IPS-20b (cell line): ENCODE data around the gene NMT1.

Experiments
- H3K27ac ChIP-seq: one replicate; pipeline ENCODE4 v1.5.1; 2013; ENCODE audit warnings: low read length
- H3K27me3 ChIP-seq: 2 replicates; pipeline ENCODE4 v1.6.1; 2013; ENCODE audit warnings: mild to moderate bottlenecking, low read length, inconsistent platforms; ENCODE audit not compliant: insufficient read depth
- H3K36me3 ChIP-seq: 2 replicates; pipeline ENCODE4 v1.6.1; 2013; ENCODE audit warnings: low read depth, mild to moderate bottlenecking, inconsistent platforms, low read length, moderate library complexity; ENCODE audit not compliant: insufficient read depth
- H3K4me1 ChIP-seq: 2 replicates; pipeline ENCODE4 v1.6.1; 2013; ENCODE audit warnings: mild to moderate bottlenecking, control low read depth, inconsistent platforms, low read length, moderate library complexity; ENCODE audit not compliant: insufficient read depth
- H3K4me3 ChIP-seq: 2 replicates; pipeline ENCODE4 v1.5.1; 2013; ENCODE audit warnings: mild to moderate bottlenecking, low read length, inconsistent platforms
- H3K9ac ChIP-seq: 2 replicates; pipeline ENCODE4 v1.6.1; 2013; ENCODE audit warnings: low read depth, mild to moderate bottlenecking, inconsistent platforms, low read length, moderate library complexity
- H3K9me3 ChIP-seq: 2 replicates; pipeline ENCODE4 v1.6.1; 2013; ENCODE audit warnings: mild to moderate bottlenecking, low read depth, low read length, inconsistent platforms; ENCODE audit not compliant: insufficient read depth

Gene NMT1

DNA sequence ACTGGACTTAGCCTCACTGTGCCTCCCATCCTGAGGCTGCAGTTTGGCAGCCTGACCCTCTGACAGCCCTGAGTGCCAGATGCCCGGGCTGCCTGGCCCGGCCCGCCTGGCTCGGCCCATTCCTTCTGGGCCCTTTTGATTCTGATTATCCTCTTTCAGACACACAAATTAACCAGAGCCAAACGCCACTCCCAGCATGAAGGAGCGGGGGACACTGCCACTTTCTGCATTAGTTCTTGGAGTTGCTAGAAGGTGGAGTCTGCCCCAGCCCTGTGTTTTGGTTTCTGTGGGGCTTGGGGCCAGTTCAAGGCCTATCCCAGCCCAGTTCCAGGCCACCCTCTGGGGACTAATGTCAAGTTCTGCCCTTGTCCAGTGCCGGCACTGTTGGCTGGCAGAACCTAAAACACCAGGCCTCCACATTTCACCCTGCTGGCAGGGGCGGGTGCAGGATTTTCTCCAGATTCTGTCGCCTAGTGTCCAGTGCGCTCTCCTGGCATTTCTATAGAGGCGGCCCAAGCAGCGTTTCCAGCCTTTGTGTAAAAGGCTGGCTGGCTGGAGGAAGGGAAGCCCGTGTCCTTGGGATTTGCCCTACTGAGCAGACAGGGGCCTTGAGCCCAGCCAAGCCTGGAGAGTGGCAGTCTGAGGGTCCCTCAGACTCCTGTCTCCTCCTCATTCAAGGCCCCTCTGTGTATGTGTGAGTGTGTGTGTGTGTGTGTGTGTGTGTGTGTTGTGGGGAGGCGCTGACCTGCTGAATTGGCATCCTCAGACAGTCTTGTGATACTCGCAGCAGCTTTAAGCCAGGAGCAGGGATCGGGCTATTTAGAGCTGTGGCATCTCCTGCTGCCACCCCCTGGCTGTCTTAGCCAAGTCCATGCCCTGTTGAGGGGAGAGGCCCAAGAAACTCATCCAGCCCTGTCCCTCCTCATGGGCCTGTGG lies 49.8 kb downstream of the NMT1 start:
- H3K9ac ChIP-seq, result no peak overlapping the region; the same call in 1 of the 2 replicates
- H3K9me3 ChIP-seq, result no peaks in the 10 kb centered on the region
- H3K27ac ChIP-seq, result no peak overlapping the region
- H3K4me1 ChIP-seq, result peaks cover 4% of the 10 kb centered on the region; the same call in 1 of the 2 replicates
- no peak overlapping the region for H3K4me3 ChIP-seq
- peaks cover 33% of the 10 kb centered on the region for H3K36me3 ChIP-seq
- H3K27me3 ChIP-seq, result no peaks in the 10 kb centered on the region

- Histone ChIP-seq H3K4me1 (peaks cover 4% of the 10 kb centered on the region; the same call in 1 of the 2 replicates), H3K27me3 (no peaks in the 10 kb centered on the region), H3K4me3 (no peak overlapping the region), H3K36me3 (peaks cover 24% of the 10 kb centered on the region), H3K9ac (no peak overlapping the region), H3K27ac (no peak overlapping the region), H3K9me3 (no peaks in the 10 kb centered on the region)
These were observed 50.7 kb downstream of the NMT1 start for GRCh38 chr17:45111850-45112249.

DNA sequence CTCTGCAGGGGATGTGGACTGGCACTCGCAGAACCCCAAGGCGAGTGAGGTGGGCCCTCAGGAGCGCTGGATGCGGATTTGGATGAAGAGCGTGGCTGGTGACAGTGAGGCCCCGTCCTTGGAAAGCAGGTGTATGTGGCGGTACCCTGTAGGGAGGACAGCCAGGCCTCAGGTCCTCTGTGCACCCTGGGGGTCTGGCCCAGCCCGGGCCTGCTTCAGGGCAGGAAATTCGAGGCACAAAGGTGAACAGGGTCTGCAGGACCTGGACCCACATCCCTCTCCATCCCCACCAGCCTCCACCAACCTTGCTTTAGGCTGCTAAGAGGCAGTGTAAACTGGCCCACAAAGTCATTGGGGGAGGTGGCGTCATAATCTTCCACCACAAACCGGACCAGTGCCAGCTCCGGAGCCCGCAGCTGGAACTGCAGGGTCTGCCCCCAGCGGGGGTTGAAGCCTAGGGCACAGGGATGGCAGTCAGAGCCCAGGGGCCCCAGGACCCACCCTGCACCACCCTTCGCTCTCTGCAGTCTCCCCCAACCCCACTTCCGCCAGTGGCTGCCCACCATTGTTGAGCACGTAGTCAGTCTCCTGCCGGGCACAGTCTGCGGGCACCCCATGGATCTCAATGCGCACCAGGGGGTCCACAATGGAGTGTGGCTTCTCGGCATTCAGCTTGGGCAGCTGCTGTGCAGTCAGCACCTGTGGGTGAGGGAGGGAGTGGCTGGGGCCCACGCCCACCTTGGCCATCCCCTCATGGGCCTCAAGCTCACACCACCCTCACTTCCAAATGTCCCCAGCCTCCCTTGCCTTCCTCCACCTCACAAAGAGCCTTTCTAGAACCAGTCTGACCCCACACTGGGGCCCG lies 51.7 kb downstream of the NMT1 start:
- peaks cover 4% of the 10 kb centered on the region; the same call in 1 of the 2 replicates for H3K4me1 ChIP-seq
- H3K9ac ChIP-seq, result no peak overlapping the region
- no peak overlapping the region for H3K27ac ChIP-seq
- no peak overlapping the region for H3K4me3 ChIP-seq
- no peaks in the 10 kb centered on the region for H3K27me3 ChIP-seq
- H3K9me3 ChIP-seq, result no peaks in the 10 kb centered on the region
- H3K36me3 ChIP-seq, result peaks cover 14% of the 10 kb centered on the region; the same call in 1 of the 2 replicates

GRCh38 chr17:45113424-45113754 lies 52.3 kb downstream of the NMT1 start:
- no peaks in the 10 kb centered on the region for H3K27me3 ChIP-seq
- no peak overlapping the region for H3K4me3 ChIP-seq
- no peaks in the 10 kb centered on the region for H3K9me3 ChIP-seq
- peaks cover 4% of the 10 kb centered on the region; the same call in 1 of the 2 replicates for H3K4me1 ChIP-seq
- no peak overlapping the region for H3K27ac ChIP-seq
- no peak overlapping the region for H3K9ac ChIP-seq
- peaks cover 8% of the 10 kb centered on the region; the same call in 1 of the 2 replicates for H3K36me3 ChIP-seq

- no peak overlapping the region for H3K9ac ChIP-seq
- H3K4me1 ChIP-seq, result peaks cover 4% of the 10 kb centered on the region; the same call in 1 of the 2 replicates
- no peaks in the 10 kb centered on the region for H3K36me3 ChIP-seq
- H3K27me3 ChIP-seq, result no peaks in the 10 kb centered on the region
- H3K27ac ChIP-seq, result peak overlapping the region; percentile 24
- no peak overlapping the region for H3K4me3 ChIP-seq
- no peaks in the 10 kb centered on the region for H3K9me3 ChIP-seq
These were observed 53.2 kb downstream of the NMT1 start for GRCh38 chr17:45114117-45114932.

DNA sequence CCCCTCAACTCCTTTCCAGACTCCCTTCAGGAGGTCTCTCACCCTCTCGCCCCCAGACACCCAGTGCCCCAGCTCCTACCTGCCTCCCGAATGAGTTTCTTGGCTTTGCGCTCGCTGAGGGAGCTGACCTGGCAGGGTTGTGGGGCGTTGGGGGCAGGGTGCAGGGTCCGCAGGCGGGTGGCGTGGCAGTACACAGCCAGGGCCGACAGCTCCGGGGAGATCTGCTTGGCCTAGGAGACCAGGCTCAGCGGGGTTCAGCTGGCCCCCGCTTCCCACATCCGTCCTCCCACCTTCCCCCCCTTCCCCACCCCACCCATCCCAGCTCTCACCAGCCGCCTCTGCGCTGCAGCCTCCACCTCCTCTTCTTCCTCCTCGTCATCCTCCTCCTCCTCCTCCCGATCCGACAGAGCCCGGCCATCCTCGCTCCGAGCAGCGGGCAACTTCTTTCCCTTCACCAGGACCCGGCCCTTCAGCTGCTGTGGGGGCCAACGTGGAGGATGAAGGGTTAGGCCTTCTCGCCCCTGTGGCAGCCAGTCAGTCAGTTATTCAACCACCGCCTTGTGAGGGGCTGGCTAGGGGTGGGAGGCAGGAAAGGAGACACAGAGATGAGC lies 54.0 kb downstream of the NMT1 start:
- no peaks in the 10 kb centered on the region for H3K9me3 ChIP-seq
- no peaks in the 10 kb centered on the region for H3K27me3 ChIP-seq
- H3K4me1 ChIP-seq, result peaks cover 4% of the 10 kb centered on the region; the same call in 1 of the 2 replicates
- H3K36me3 ChIP-seq, result no peaks in the 10 kb centered on the region
- H3K9ac ChIP-seq, result no peak overlapping the region
- H3K27ac ChIP-seq, result no peak overlapping the region
- no peak overlapping the region for H3K4me3 ChIP-seq

- Histone ChIP-seq H3K9me3 (no peaks in the 10 kb centered on the region), H3K36me3 (no peaks in the 10 kb centered on the region), H3K4me3 (no peak overlapping the region), H3K27ac (no peak overlapping the region), H3K9ac (no peak overlapping the region), H3K27me3 (no peaks in the 10 kb centered on the region), H3K4me1 (peaks cover 4% of the 10 kb centered on the region; the same call in 1 of the 2 replicates)
These were observed 54.8 kb downstream of the NMT1 start for GRCh38 chr17:45115871-45116270.

DNA sequence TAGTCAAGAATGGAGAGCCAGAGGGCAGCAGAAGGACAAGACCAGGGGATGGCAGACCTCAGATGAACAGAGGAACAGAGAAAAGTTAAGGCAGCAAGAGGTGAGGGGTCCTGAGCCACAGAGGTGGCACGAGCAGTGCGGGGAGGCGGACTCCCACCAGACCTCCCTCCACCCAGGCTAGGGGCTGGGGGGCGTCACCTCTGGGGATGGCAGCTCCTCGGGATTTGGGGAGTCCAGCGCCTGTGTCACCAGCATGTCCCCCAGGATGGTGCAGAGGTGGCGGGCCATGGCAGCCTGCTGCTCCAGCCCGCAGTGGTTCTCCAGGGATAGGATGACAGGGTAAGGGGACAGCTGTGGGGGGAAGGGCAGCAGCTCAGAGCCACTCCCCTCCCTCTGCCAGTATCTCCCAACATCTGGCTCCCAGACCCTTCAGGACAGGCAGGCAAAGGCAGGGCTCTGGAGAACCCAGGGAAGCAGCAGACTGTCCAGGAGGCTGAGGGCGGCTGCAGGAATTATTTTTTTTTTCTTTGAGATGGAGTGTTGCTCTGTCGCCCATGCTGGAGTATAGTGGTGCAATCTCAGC lies 55.4 kb downstream of the NMT1 start:
- no peak overlapping the region for H3K27ac ChIP-seq
- H3K27me3 ChIP-seq, result no peaks in the 10 kb centered on the region
- H3K9ac ChIP-seq, result no peak overlapping the region
- H3K4me1 ChIP-seq, result peaks cover 4% of the 10 kb centered on the region; the same call in 1 of the 2 replicates
- H3K9me3 ChIP-seq, result no peaks in the 10 kb centered on the region
- no peak overlapping the region for H3K4me3 ChIP-seq
- no peaks in the 10 kb centered on the region for H3K36me3 ChIP-seq

- Histone ChIP-seq H3K27ac (no peak overlapping the region), H3K36me3 (no peaks in the 10 kb centered on the region), H3K4me3 (no peak overlapping the region), H3K27me3 (no peaks in the 10 kb centered on the region), H3K9me3 (no peaks in the 10 kb centered on the region), H3K9ac (no peak overlapping the region), H3K4me1 (peaks cover 4% of the 10 kb centered on the region; the same call in 1 of the 2 replicates)
These were observed 56.2 kb downstream of the NMT1 start for GRCh38 chr17:45117334-45117733.

- H3K4me1 ChIP-seq, result peaks cover 4% of the 10 kb centered on the region; the same call in 1 of the 2 replicates
- no peak overlapping the region for H3K4me3 ChIP-seq
- H3K9me3 ChIP-seq, result no peaks in the 10 kb centered on the region
- H3K27ac ChIP-seq, result no peak overlapping the region
- no peaks in the 10 kb centered on the region for H3K27me3 ChIP-seq
- H3K36me3 ChIP-seq, result no peaks in the 10 kb centered on the region
- H3K9ac ChIP-seq, result no peak overlapping the region
These were observed 56.9 kb downstream of the NMT1 start for GRCh38 chr17:45117848-45118646.
